Activated CD4-positive, alpha-beta T cell treated with anti-CD3 and anti-CD28 coated beads for 36 hours (primary cell): Measurements from ENCODE around the gene A2ML1. TPM values are rescaled to one million over a fixed set of nuclear protein-coding genes. Genes with fewer than 3 reads are reported as not detected.
"Not testable (repeated sequence)": the region's sequence is repeated elsewhere in the genome, so short reads cannot be mapped to it uniquely, and the experiment has no call there.

Experiments
- ATAC-seq: fragments of 200-7000 bp; cut with Tn5 transposase; one replicate; pipeline ENCODE4 v1.10.0; 2021; ENCODE audit warnings: mild to moderate bottlenecking, moderate library complexity
- CTCF ChIA-PET: fragments of 350-600 bp; sonication (Branson Sonifier 250); formaldehyde crosslinking; loops from one replicate; lab custom pipeline; 2021; ENCODE audit warnings: antibody characterized with exemption; lab: Charles Lee
- POLR2A ChIA-PET: fragments of 350-600 bp; sonication (Branson Sonifier 250); formaldehyde crosslinking; loops from one replicate; lab custom pipeline; 2021; ENCODE audit warnings: antibody characterized with exemption, inconsistent platforms; lab: Charles Lee
- DNase-seq: peaks from one replicate; pipeline ENCODE4 v3.0.0-alpha.2; 2020
- H3K27ac Mint-ChIP-seq: one replicate; pipeline ENCODE4 v1.8.0; 2021; ENCODE audit warnings: mixed read lengths
- H3K27me3 Mint-ChIP-seq: one replicate; pipeline ENCODE4 v1.8.0; 2021; ENCODE audit warnings: mixed read lengths
- H3K36me3 Mint-ChIP-seq: one replicate; pipeline ENCODE4 v1.8.0; 2021; ENCODE audit warnings: low read depth, mixed read lengths
- H3K4me1 Mint-ChIP-seq: one replicate; pipeline ENCODE4 v1.8.0; 2021; ENCODE audit warnings: mixed read lengths
- H3K4me3 Mint-ChIP-seq: one replicate; pipeline ENCODE4 v1.8.0; 2021; ENCODE audit warnings: mild to moderate bottlenecking, moderate library complexity, mixed read lengths
- H3K9me3 Mint-ChIP-seq: one replicate; pipeline ENCODE4 v1.8.0; 2021; ENCODE audit warnings: low read depth, mixed read lengths
- intact Hi-C, 2 experiments: fragments of 100-400 bp; cut with DNase I in 1 of 2; cut with micrococcal nuclease in 1 of 2; formaldehyde crosslinking; loops; one replicate each; pipeline versions ENCODE4 v1.14.2 to v1.15.1; 2022 to 2024; cut with DNase I, micrococcal nuclease
- total RNA-seq, 2 experiments: library from RNA; stranded (reverse); gene quantifications; one replicate each; pipeline ENCODE4 v1.2.3, GENCODE V29; 2021

A2ML1 gene
- total RNA-seq, 2 experiments from 2014 or later, result not detected

- H3K4me1 Mint-ChIP-seq, ATAC-seq, H3K36me3 Mint-ChIP-seq, intact Hi-C loops, CTCF ChIA-PET, H3K4me3 Mint-ChIP-seq, H3K27ac Mint-ChIP-seq, H3K9me3 Mint-ChIP-seq, POLR2A ChIA-PET, DNase-seq, H3K27me3 Mint-ChIP-seq: not testable (repeated sequence)
These were observed 29.2 kb upstream of the A2ML1 start for GRCh38 chr12:8793226-8793625.

- CTCF ChIA-PET, H3K9me3 Mint-ChIP-seq, DNase-seq, H3K27me3 Mint-ChIP-seq, POLR2A ChIA-PET, H3K4me3 Mint-ChIP-seq, intact Hi-C loops, H3K27ac Mint-ChIP-seq, H3K4me1 Mint-ChIP-seq, ATAC-seq, H3K36me3 Mint-ChIP-seq: not testable (repeated sequence)
These were observed 27.8 kb upstream of the A2ML1 start for GRCh38 chr12:8794611-8795010.

GRCh38 chr12:8796831-8797626 lies 25.4 kb upstream of the A2ML1 start:
- ATAC-seq (no peak), DNase-seq (no peak)
- intact Hi-C loops, result loop anchor here in 1 of 2 experiments (1.0 kb wide), 1 partner anchor 11 kb away; no protein-coding TSS in a partner anchor
- no peak overlapping the region for H3K4me3 Mint-ChIP-seq
- H3K27ac Mint-ChIP-seq, result no peak overlapping the region
- no peaks in the 10 kb centered on the region for H3K9me3 Mint-ChIP-seq
- H3K4me1 Mint-ChIP-seq, result no peaks in the 10 kb centered on the region
- POLR2A ChIA-PET, result no interaction called here
- no peaks in the 10 kb centered on the region for H3K27me3 Mint-ChIP-seq
- H3K36me3 Mint-ChIP-seq, result no peaks in the 10 kb centered on the region
- CTCF ChIA-PET, result interaction anchor here (1.3 to 1.6 kb wide), 2 partner anchors 64 to 152 kb away, joined by 3 to 4 read pairs; partner anchors contain the start of gene M6PR

- CTCF ChIA-PET, H3K27ac Mint-ChIP-seq, intact Hi-C loops, H3K4me1 Mint-ChIP-seq, POLR2A ChIA-PET, DNase-seq, H3K4me3 Mint-ChIP-seq, H3K36me3 Mint-ChIP-seq, ATAC-seq, H3K9me3 Mint-ChIP-seq, H3K27me3 Mint-ChIP-seq: not testable (repeated sequence)
These were observed 21.2 kb upstream of the A2ML1 start for GRCh38 chr12:8801213-8801612.

GRCh38 chr12:8804833-8805232 lies 17.6 kb upstream of the A2ML1 start:
- DNase-seq, H3K9me3 Mint-ChIP-seq, CTCF ChIA-PET, ATAC-seq, H3K4me1 Mint-ChIP-seq, H3K27ac Mint-ChIP-seq, H3K27me3 Mint-ChIP-seq, POLR2A ChIA-PET, H3K4me3 Mint-ChIP-seq, H3K36me3 Mint-ChIP-seq, intact Hi-C loops: not testable (repeated sequence)

- H3K36me3 Mint-ChIP-seq, H3K27me3 Mint-ChIP-seq, DNase-seq, H3K4me3 Mint-ChIP-seq, intact Hi-C loops, H3K9me3 Mint-ChIP-seq, CTCF ChIA-PET, H3K27ac Mint-ChIP-seq, ATAC-seq, POLR2A ChIA-PET, H3K4me1 Mint-ChIP-seq: not testable (repeated sequence)
These were observed 16.9 kb upstream of the A2ML1 start for GRCh38 chr12:8805487-8805886.

GRCh38 chr12:8807084-8807483 lies 15.3 kb upstream of the A2ML1 start:
- H3K27ac Mint-ChIP-seq, POLR2A ChIA-PET, CTCF ChIA-PET, H3K9me3 Mint-ChIP-seq, ATAC-seq, H3K27me3 Mint-ChIP-seq, H3K4me1 Mint-ChIP-seq, DNase-seq, intact Hi-C loops, H3K36me3 Mint-ChIP-seq, H3K4me3 Mint-ChIP-seq: not testable (repeated sequence)

GRCh38 chr12:8810112-8810511 lies 12.3 kb upstream of the A2ML1 start:
- H3K9me3 Mint-ChIP-seq, DNase-seq, H3K27ac Mint-ChIP-seq, POLR2A ChIA-PET, H3K4me3 Mint-ChIP-seq, intact Hi-C loops, CTCF ChIA-PET, H3K27me3 Mint-ChIP-seq, H3K4me1 Mint-ChIP-seq, ATAC-seq, H3K36me3 Mint-ChIP-seq: not testable (repeated sequence)

GRCh38 chr12:8813572-8814357 lies 8.7 kb upstream of the A2ML1 start:
- no peaks in the 10 kb centered on the region for H3K9me3 Mint-ChIP-seq
- ChIA-PET POLR2A (no interaction called here), CTCF (interaction anchor here (0.9 kb wide), 1 partner anchor 49 kb away, joined by 3 read pairs; no protein-coding TSS in a partner anchor)
- no peak for ATAC-seq
- H3K4me3 Mint-ChIP-seq, result no peak overlapping the region
- H3K36me3 Mint-ChIP-seq, result no peaks in the 10 kb centered on the region
- H3K27ac Mint-ChIP-seq, result no peak overlapping the region
- intact Hi-C loops, result no loop called here
- no peaks in the 10 kb centered on the region for H3K27me3 Mint-ChIP-seq
- no peak for DNase-seq
- H3K4me1 Mint-ChIP-seq, result no peaks in the 10 kb centered on the region

GRCh38 chr12:8816448-8817050 lies 5.9 kb upstream of the A2ML1 start:
- ChIA-PET POLR2A (interaction anchor here (0.6 to 0.7 kb wide), 2 partner anchors 120 to 161 kb away, joined by 3 read pairs; no protein-coding TSS in a partner anchor), CTCF (interaction anchor here (0.7 to 0.9 kb wide), 2 partner anchors 35 to 82 kb away, joined by 3 to 4 read pairs; no protein-coding TSS in a partner anchor)
- Mint-ChIP-seq H3K27me3 (no peaks in the 10 kb centered on the region), H3K36me3 (no peaks in the 10 kb centered on the region), H3K4me1 (no peaks in the 10 kb centered on the region), H3K4me3 (no peak overlapping the region), H3K9me3 (no peaks in the 10 kb centered on the region), H3K27ac (no peak overlapping the region)
- intact Hi-C loops, result no loop called here
- no peak for DNase-seq
- ATAC-seq, result no peak

GRCh38 chr12:8817856-8818255 lies 4.6 kb upstream of the A2ML1 start:
- H3K27me3 Mint-ChIP-seq, result no peaks in the 10 kb centered on the region
- no peak overlapping the region for H3K27ac Mint-ChIP-seq
- ATAC-seq, result no peak
- H3K9me3 Mint-ChIP-seq, result no peaks in the 10 kb centered on the region
- no peaks in the 10 kb centered on the region for H3K4me1 Mint-ChIP-seq
- ChIA-PET POLR2A (no interaction called here), CTCF (interaction anchor here (0.6 to 1.1 kb wide), 3 partner anchors 42 to 87 kb away, joined by 3 to 4 read pairs (median 3); no protein-coding TSS in a partner anchor)
- intact Hi-C loops, result no loop called here
- no peak for DNase-seq
- no peaks in the 10 kb centered on the region for H3K36me3 Mint-ChIP-seq
- no peak overlapping the region for H3K4me3 Mint-ChIP-seq
